GM12865 (cell line): ENCODE results near the gene HRH4.
A peak's percentile ranks its signal among the peaks of the same experiment; 100 is the strongest.

Experiments
- DNase-seq: peaks from one replicate; pipeline ENCODE4 v3.0.0; 2010; ENCODE audit warnings: low read depth
- H3K4me3 ChIP-seq: 2 replicates; pipeline ENCODE4 v1.5.1; 2011; ENCODE audit warnings: mild to moderate bottlenecking, low read depth, low read length, control low read depth
- TF ChIP-seq, protein P1 (sequence below): IDR thresholded peaks from 2 replicates; pipeline ENCODE4 v1.5.1; 2011; ENCODE audit warnings: low read length, control low read depth, low read depth, inconsistent platforms; ENCODE audit not compliant: insufficient read depth; ENCODE audit errors: missing control alignments

Gene HRH4, protein sequence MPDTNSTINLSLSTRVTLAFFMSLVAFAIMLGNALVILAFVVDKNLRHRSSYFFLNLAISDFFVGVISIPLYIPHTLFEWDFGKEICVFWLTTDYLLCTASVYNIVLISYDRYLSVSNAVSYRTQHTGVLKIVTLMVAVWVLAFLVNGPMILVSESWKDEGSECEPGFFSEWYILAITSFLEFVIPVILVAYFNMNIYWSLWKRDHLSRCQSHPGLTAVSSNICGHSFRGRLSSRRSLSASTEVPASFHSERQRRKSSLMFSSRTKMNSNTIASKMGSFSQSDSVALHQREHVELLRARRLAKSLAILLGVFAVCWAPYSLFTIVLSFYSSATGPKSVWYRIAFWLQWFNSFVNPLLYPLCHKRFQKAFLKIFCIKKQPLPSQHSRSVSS

DNA sequence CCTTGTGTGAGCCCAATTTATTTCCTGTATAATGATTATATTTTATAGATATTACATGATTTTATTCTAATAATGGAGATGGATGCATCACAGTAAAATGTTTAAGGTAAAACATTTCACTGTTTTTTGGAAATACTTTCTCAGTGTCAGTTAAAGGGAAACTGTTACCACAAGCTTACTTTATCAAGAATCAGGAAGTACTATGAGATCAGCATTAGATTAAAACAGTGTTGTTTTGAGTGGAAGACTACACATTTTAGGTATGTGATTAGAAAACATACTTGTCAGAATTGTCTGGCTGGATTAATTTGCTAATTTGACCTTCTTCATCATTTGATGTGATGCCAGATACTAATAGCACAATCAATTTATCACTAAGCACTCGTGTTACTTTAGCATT, at the start of gene HRH4:
HRH4 (plus strand) TSS at position 250 of the 400 bp plus-strand sequence; CDS start at position 342, 92 bp downstream.
- DNase-seq, result no peak
- TF ChIP-seq, protein P1, sequence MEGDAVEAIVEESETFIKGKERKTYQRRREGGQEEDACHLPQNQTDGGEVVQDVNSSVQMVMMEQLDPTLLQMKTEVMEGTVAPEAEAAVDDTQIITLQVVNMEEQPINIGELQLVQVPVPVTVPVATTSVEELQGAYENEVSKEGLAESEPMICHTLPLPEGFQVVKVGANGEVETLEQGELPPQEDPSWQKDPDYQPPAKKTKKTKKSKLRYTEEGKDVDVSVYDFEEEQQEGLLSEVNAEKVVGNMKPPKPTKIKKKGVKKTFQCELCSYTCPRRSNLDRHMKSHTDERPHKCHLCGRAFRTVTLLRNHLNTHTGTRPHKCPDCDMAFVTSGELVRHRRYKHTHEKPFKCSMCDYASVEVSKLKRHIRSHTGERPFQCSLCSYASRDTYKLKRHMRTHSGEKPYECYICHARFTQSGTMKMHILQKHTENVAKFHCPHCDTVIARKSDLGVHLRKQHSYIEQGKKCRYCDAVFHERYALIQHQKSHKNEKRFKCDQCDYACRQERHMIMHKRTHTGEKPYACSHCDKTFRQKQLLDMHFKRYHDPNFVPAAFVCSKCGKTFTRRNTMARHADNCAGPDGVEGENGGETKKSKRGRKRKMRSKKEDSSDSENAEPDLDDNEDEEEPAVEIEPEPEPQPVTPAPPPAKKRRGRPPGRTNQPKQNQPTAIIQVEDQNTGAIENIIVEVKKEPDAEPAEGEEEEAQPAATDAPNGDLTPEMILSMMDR, result no peak
- no peak within 1 kb of the TSS for H3K4me3 ChIP-seq

DNA sequence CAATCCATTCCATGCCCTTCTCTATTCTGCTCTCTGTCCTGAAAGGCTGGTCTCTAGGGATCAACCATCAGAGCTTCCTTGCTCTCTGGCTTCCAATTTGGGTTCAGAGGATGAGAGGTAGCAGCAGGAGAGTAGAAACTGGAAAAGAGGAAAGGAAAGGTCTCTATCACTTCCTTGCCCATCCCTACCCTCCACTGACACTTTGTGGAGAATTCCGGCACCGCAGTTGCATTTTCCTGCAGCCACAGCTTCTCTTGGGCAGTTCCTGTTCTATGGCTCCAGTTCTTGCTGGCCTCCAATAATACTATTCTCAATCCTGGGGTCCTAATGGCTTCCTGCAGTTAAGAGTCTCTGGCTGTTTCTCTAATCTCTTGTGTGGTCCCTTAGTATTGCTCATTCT, 47.3 kb upstream of the HRH4 start:
- TF ChIP-seq, protein P1, result no peak
- DNase-seq, result no peak

DNA sequence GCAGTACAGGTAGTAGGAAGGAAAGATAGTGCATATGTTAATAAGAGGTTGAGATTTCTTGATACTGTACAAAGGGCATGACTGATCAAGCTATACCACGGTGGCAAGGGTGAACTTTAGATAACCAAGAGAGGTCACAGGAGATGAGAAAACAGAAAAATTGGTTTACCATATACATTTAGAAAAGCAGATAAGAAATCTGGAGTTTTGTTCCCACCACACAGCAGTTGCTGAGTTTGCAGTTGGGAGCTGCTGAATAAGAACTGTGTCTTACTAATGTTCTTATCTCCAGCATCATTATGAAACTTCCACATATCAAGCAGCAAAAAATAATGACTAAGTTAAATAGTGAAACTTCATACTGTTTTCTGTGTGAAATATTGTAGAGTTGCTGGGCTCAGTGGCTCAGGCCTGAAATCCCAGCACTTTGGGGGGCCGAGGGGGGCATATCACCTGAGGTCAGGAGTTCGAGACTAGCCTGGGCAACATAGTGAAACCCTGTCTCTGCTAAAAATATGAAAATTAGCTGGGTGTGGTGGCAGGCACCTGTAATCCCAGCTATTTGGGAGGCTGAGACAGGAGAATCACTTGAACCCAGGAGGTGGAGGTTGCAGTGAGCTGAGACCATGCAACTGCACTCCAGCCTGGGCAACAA, 46.0 kb upstream of the HRH4 start:
- H3K4me3 ChIP-seq, result no peak overlapping the region
- TF ChIP-seq, protein P1, result no peak
- DNase-seq, result peak; percentile 44

More for the DNA sequence above, 47.3 kb upstream of the HRH4 start:
- H3K4me3 ChIP-seq, result no peak overlapping the region

DNA sequence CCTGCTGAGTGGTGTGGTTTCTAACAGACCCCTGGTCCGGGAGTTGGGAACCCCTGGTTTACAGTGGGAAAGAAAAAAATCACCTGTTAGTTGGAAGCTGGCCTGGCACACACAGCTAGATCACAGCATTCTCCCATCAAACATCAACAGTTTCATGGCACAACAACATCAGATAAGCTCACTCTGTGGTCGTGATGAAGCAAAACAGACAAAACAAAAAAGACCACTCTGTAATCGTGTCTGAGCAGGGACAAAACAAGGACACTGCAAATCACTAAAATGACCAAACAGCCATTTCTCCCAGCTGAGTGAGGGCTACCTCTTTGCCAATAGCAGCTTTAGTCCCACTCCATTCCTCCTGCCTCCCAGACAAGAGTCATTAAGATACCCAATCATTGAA, 43.0 kb upstream of the HRH4 start:
- DNase-seq, result no peak
- H3K4me3 ChIP-seq, result no peak overlapping the region
- TF ChIP-seq, protein P1, result no peak

DNA sequence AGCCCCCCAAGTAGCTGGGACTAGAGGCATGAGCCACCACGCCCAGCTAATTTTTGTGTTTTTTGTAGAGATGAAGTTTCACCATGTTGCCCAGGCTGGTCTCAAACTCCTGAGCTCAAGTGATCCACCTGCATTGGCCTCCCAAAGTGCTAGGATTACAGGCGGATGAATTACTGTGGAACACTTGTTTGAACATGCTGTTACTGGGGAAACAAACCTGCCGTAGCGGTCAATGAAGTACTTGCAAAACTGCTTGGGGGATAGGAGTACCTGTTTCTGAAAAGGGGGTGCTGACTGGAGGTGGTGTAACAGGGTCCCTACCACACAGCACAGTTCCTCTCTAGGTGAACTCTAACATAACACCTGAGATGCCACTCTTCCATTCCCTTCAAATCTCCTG, 39.9 kb upstream of the HRH4 start:
- H3K4me3 ChIP-seq, result no peak overlapping the region

DNA sequence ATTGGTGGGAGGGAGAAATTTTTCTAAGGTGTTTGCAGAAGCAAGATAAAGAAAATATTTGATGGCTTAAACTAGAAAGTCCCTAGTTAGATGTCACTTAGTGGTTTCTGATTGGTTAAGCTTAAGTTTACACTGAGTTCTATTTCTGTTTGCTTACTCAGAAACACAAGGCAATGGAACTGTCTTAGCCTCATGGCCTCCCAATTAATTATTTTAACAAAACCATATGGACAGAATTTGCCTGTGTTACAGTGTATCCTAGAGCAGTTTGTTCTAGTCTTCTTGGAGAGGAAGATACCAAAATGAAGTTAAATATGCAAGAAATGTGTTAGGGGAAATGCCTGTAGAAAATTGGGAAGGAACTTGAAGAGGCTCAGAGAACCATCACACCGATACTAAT, 38.6 kb upstream of the HRH4 start:
- no peak for DNase-seq
- TF ChIP-seq, protein P1, result no peak
- no peak overlapping the region for H3K4me3 ChIP-seq

More for the DNA sequence above, 39.9 kb upstream of the HRH4 start:
- no peak for DNase-seq
- TF ChIP-seq, protein P1, result no peak
